Activated naive CD4-positive, alpha-beta T cell treated with anti-CD3 and anti-CD28 coated beads, Interleukin-2, amount 10 ng/mL, durations not matched to agents 7 days and 5 days (primary cell): ENCODE results near the gene GABRB1.

Source experiments
- CTCF ChIA-PET: fragments of 350-600 bp; sonication (Branson Sonifier 250); formaldehyde crosslinking; loops from one replicate; lab custom pipeline; 2021; ENCODE audit warnings: antibody characterized with exemption; lab: Charles Lee
- DNase-seq: peaks from one replicate; pipeline ENCODE4 v3.0.0-alpha.2; 2020
- H3K27ac Mint-ChIP-seq: one replicate; pipeline ENCODE4 v1.8.0; 2021; ENCODE audit warnings: mild to moderate bottlenecking, moderate library complexity, mixed read lengths
- H3K27me3 Mint-ChIP-seq: one replicate; pipeline ENCODE4 v1.8.0; 2021; ENCODE audit warnings: mild to moderate bottlenecking, mixed read lengths
- H3K36me3 Mint-ChIP-seq: one replicate; pipeline ENCODE4 v1.8.0; 2021; ENCODE audit warnings: mixed read lengths
- H3K4me1 Mint-ChIP-seq: one replicate; pipeline ENCODE4 v1.8.0; 2021; ENCODE audit warnings: mixed read lengths
- H3K4me3 Mint-ChIP-seq: one replicate; pipeline ENCODE4 v1.8.0; 2021; ENCODE audit warnings: mild to moderate bottlenecking, moderate library complexity, mixed read lengths
- H3K9me3 Mint-ChIP-seq: one replicate; pipeline ENCODE4 v1.8.0; 2021; ENCODE audit warnings: mixed read lengths

Gene GABRB1

GRCh38 chr4:47466056-47466785 lies 434.9 kb downstream of the GABRB1 start:
- Mint-ChIP-seq H3K27ac (no peak overlapping the region), H3K4me3 (no peak overlapping the region), H3K27me3 (no peaks in the 10 kb centered on the region), H3K36me3 (no peaks in the 10 kb centered on the region), H3K4me1 (peaks cover 22% of the 10 kb centered on the region), H3K9me3 (no peaks in the 10 kb centered on the region)
- no peak for DNase-seq
- CTCF ChIA-PET = interaction anchor here (0.6 kb wide), 1 partner anchor 834 kb away, joined by 3 read pairs; no protein-coding TSS in a partner anchor

GRCh38 chr4:47468706-47469365 lies 437.5 kb downstream of the GABRB1 start:
- Mint-ChIP-seq H3K27me3 (peaks cover 9% of the 10 kb centered on the region), H3K9me3 (no peaks in the 10 kb centered on the region), H3K36me3 (no peaks in the 10 kb centered on the region), H3K4me3 (no peak overlapping the region), H3K27ac (no peak overlapping the region), H3K4me1 (peaks cover 1% of the 10 kb centered on the region)
- CTCF ChIA-PET = no interaction called here
- no peak for DNase-seq

GRCh38 chr4:47469951-47470350 lies 438.6 kb downstream of the GABRB1 start:
- H3K27me3 Mint-ChIP-seq = peaks cover 13% of the 10 kb centered on the region
- no peak for DNase-seq
- no peak overlapping the region for H3K27ac Mint-ChIP-seq
- CTCF ChIA-PET = no interaction called here
- no peaks in the 10 kb centered on the region for H3K36me3 Mint-ChIP-seq
- H3K4me1 Mint-ChIP-seq = no peaks in the 10 kb centered on the region
- no peak overlapping the region for H3K4me3 Mint-ChIP-seq
- H3K9me3 Mint-ChIP-seq = no peaks in the 10 kb centered on the region

- Mint-ChIP-seq H3K4me1 (no peaks in the 10 kb centered on the region), H3K27ac (no peak overlapping the region), H3K9me3 (no peaks in the 10 kb centered on the region), H3K36me3 (no peaks in the 10 kb centered on the region), H3K4me3 (no peak overlapping the region), H3K27me3 (peaks cover 13% of the 10 kb centered on the region)
- CTCF ChIA-PET = no interaction called here
- DNase-seq = no peak
Measured at GRCh38 chr4:47471064-47471463, 439.7 kb downstream of the GABRB1 start.

- no peak for DNase-seq
- H3K27me3 Mint-ChIP-seq = peaks cover 13% of the 10 kb centered on the region
- no peaks in the 10 kb centered on the region for H3K36me3 Mint-ChIP-seq
- no peaks in the 10 kb centered on the region for H3K4me1 Mint-ChIP-seq
- H3K27ac Mint-ChIP-seq = no peak overlapping the region
- no peak overlapping the region for H3K4me3 Mint-ChIP-seq
- CTCF ChIA-PET = no interaction called here
- no peaks in the 10 kb centered on the region for H3K9me3 Mint-ChIP-seq
Measured at GRCh38 chr4:47471591-47471990, 440.2 kb downstream of the GABRB1 start.

GRCh38 chr4:47473141-47473750 lies 441.9 kb downstream of the GABRB1 start:
- H3K36me3 Mint-ChIP-seq = no peaks in the 10 kb centered on the region
- CTCF ChIA-PET = interaction anchor here (1.9 kb wide), 1 partner anchor 8 kb away, joined by 4 read pairs; no protein-coding TSS in a partner anchor
- peaks cover 13% of the 10 kb centered on the region for H3K27me3 Mint-ChIP-seq
- no peaks in the 10 kb centered on the region for H3K4me1 Mint-ChIP-seq
- no peak overlapping the region for H3K27ac Mint-ChIP-seq
- no peaks in the 10 kb centered on the region for H3K9me3 Mint-ChIP-seq
- DNase-seq = no peak
- H3K4me3 Mint-ChIP-seq = no peak overlapping the region

GRCh38 chr4:47474799-47475198 lies 443.4 kb downstream of the GABRB1 start:
- no peak overlapping the region for H3K27ac Mint-ChIP-seq
- peaks cover 13% of the 10 kb centered on the region for H3K27me3 Mint-ChIP-seq
- no peaks in the 10 kb centered on the region for H3K9me3 Mint-ChIP-seq
- no peaks in the 10 kb centered on the region for H3K4me1 Mint-ChIP-seq
- DNase-seq = no peak
- H3K4me3 Mint-ChIP-seq = no peak overlapping the region
- H3K36me3 Mint-ChIP-seq = no peaks in the 10 kb centered on the region
- CTCF ChIA-PET = no interaction called here

GRCh38 chr4:47475411-47475810 lies 444.0 kb downstream of the GABRB1 start:
- CTCF ChIA-PET = no interaction called here
- no peak for DNase-seq
- Mint-ChIP-seq H3K4me3 (no peak overlapping the region), H3K9me3 (no peaks in the 10 kb centered on the region), H3K27ac (no peak overlapping the region), H3K4me1 (no peaks in the 10 kb centered on the region), H3K36me3 (no peaks in the 10 kb centered on the region), H3K27me3 (peaks cover 13% of the 10 kb centered on the region)
